Naive thymus-derived CD8-positive, alpha-beta T cell (primary cell): ENCODE data around the gene XYLT1. TPM values are rescaled to one million over a fixed set of nuclear protein-coding genes. Genes with fewer than 3 reads are reported as not detected.

ENCODE experiments used
- ATAC-seq, 2 donors: fragments of 150-1000 bp; cut with Tn5 transposase in 1 of 2; sonication (Bioruptor Pico), chemical (Tn5 transposase) in 1 of 2; 1 replicate in 1 of 2; 2 replicates in 1 of 2; pipeline ENCODE4 v1.10.0; 2021; ENCODE audit warnings: mild to moderate bottlenecking in 2 of 2, moderate library complexity in 2 of 2
- POLR2A ChIA-PET: fragments of 350-600 bp; sonication (Branson Sonifier 250); formaldehyde crosslinking; loops from one replicate; lab custom pipeline; 2021; ENCODE audit warnings: antibody characterized with exemption; lab: Charles Lee
- DNase-seq, 10 donors: peaks; one replicate each; pipeline versions ENCODE4 v3.0.0 to v3.0.0-alpha.2; 2020 to 2022
- H3K27ac Mint-ChIP-seq, 10 donors: one replicate each; pipeline ENCODE4 v1.8.0; 2020 to 2022; ENCODE audit warnings: mild to moderate bottlenecking in 10 of 10, mixed read lengths in 10 of 10, moderate library complexity in 4 of 10, inconsistent platforms in 1 of 10
- H3K27me3 Mint-ChIP-seq, 5 donors: one replicate each; pipeline ENCODE4 v1.8.0; 2021 to 2022; ENCODE audit warnings: mixed read lengths in 5 of 5
- H3K36me3 Mint-ChIP-seq, 3 donors: one replicate each; pipeline ENCODE4 v1.8.0; 2020 to 2022; ENCODE audit warnings: mixed read lengths in 3 of 3, mild to moderate bottlenecking in 2 of 3, inconsistent platforms in 1 of 3
- H3K4me1 Mint-ChIP-seq, 4 donors: one replicate each; pipeline ENCODE4 v1.8.0; 2021 to 2022; ENCODE audit warnings: mixed read lengths in 4 of 4
- H3K4me3 Mint-ChIP-seq, 10 donors: one replicate each; pipeline ENCODE4 v1.8.0; 2020 to 2022; ENCODE audit warnings: mild to moderate bottlenecking in 10 of 10, mixed read lengths in 10 of 10, moderate library complexity in 6 of 10, inconsistent platforms in 1 of 10
- H3K9me3 Mint-ChIP-seq, 9 donors: one replicate each; pipeline ENCODE4 v1.8.0; 2020 to 2022; ENCODE audit warnings: mixed read lengths in 9 of 9, mild to moderate bottlenecking in 3 of 9, inconsistent platforms in 1 of 9, moderate library complexity in 1 of 9
- polyA plus RNA-seq, 3 donors: library from polyadenylated mRNA; unstranded; fragments of 300-500 nt; fragmentation: Illumina TruSeq; gene quantifications; one replicate each; pipeline ENCODE4 v1.2.3, GENCODE V29; 2021
- total RNA-seq, 8 experiments: library from RNA in 2 of 8; stranded (reverse) in 2 of 8; gene quantifications; one replicate each; pipeline ENCODE4 v1.2.3 and lab custom pipeline; 2021 to 2026

The XYLT1 gene
- total and polyA plus RNA-seq, 5 experiments from 2014 or later: 0.44 to 50.7 (median 1.4) TPM

GRCh38 chr16:17453364-17454038 is 17.3 kb downstream of the XYLT1 start:
- ATAC-seq (no peak), DNase-seq (no peak)
- Mint-ChIP-seq H3K36me3 (peaks cover 0 to 14% (median 3%) of the 10 kb centered on the region in 3 donors), H3K9me3 (no peaks in the 10 kb centered on the region), H3K4me3 (no peak overlapping the region), H3K4me1 (peaks cover 27 to 58% (median 42%) of the 10 kb centered on the region in 4 donors), H3K27me3 (no peaks in the 10 kb centered on the region), H3K27ac (peak overlapping the region in 1 of 10 donors; percentile 16)
- POLR2A ChIA-PET: interaction anchor here (1.3 kb wide), 1 partner anchor 86 kb away, joined by 3 read pairs; no protein-coding TSS in a partner anchor

GRCh38 chr16:17452922-17453321 is 17.8 kb downstream of the XYLT1 start:
- H3K36me3 Mint-ChIP-seq: peaks cover 0 to 13% (median 3%) of the 10 kb centered on the region in 3 donors
- H3K4me1 Mint-ChIP-seq: peaks cover 27 to 62% (median 44%) of the 10 kb centered on the region in 4 donors
- POLR2A ChIA-PET: no interaction called here
- no peak overlapping the region for H3K4me3 Mint-ChIP-seq
- ATAC-seq (no peak), DNase-seq (no peak)
- peak overlapping the region in 2 of 10 donors; percentile 38 to 53 for H3K27ac Mint-ChIP-seq
- H3K9me3 Mint-ChIP-seq: no peaks in the 10 kb centered on the region
- H3K27me3 Mint-ChIP-seq: no peaks in the 10 kb centered on the region

DNA sequence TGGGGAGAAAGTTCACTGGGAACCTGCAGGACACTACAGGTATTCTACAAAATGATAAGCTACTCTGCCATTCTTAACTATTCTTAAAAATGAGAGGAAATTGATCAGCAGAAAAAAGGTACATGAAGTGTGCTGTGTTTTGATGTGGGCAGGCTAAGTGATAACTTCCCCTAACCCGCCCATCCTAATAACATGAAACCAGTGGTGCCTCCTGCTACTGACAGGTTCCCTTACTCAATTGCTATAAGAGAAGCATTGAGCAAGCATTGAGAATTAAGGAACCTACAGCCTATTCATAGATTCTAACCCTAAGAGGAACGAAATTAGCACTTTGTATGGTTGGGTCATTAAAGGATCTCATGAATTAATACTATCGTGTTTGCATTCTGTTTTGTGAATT is 18.9 kb downstream of the XYLT1 start:
- POLR2A ChIA-PET: no interaction called here
- DNase-seq (no peak), ATAC-seq (peak; percentile 34 to 60)
- peaks cover 0 to 10% (median 3%) of the 10 kb centered on the region in 3 donors for H3K36me3 Mint-ChIP-seq
- no peaks in the 10 kb centered on the region for H3K27me3 Mint-ChIP-seq
- H3K27ac Mint-ChIP-seq: peak overlapping the region in 7 of 10 donors; percentile 50 to 86 (median 64)
- H3K9me3 Mint-ChIP-seq: no peaks in the 10 kb centered on the region
- peak overlapping the region in 3 of 10 donors; percentile 1 to 59 (median 11) for H3K4me3 Mint-ChIP-seq
- H3K4me1 Mint-ChIP-seq: peaks cover 27 to 67% (median 41%) of the 10 kb centered on the region in 4 donors

- no peak for DNase-seq
- POLR2A ChIA-PET: interaction anchor here (0.6 to 1.1 kb wide), 3 partner anchors 18 to 115 kb away, joined by 3 to 5 read pairs (median 5); no protein-coding TSS in a partner anchor
- no peak for ATAC-seq
- peaks cover 0 to 15% (median 9%) of the 10 kb centered on the region in 3 donors for H3K36me3 Mint-ChIP-seq
- H3K9me3 Mint-ChIP-seq: no peaks in the 10 kb centered on the region
- peaks cover 27 to 76% (median 41%) of the 10 kb centered on the region in 4 donors for H3K4me1 Mint-ChIP-seq
- H3K27me3 Mint-ChIP-seq: no peaks in the 10 kb centered on the region
- H3K4me3 Mint-ChIP-seq: peak overlapping the region in 2 of 10 donors; percentile 23 to 65
- peak overlapping the region in 6 of 10 donors; percentile 9 to 77 (median 56) for H3K27ac Mint-ChIP-seq
These were observed 20.5 kb downstream of the XYLT1 start for GRCh38 chr16:17450291-17450690.

- peak overlapping the region; percentile 33 to 77 (median 64) for H3K4me3 Mint-ChIP-seq
- peak; percentile 72 to 76 for ATAC-seq
- peak overlapping the region; percentile 72 to 90 (median 86) for H3K27ac Mint-ChIP-seq
- H3K36me3 Mint-ChIP-seq: peaks cover 1 to 16% (median 10%) of the 10 kb centered on the region in 3 donors
- no peaks in the 10 kb centered on the region for H3K27me3 Mint-ChIP-seq
- POLR2A ChIA-PET: interaction anchor here (0.5 to 1.1 kb wide), 6 partner anchors 32 to 89 kb away, joined by 3 to 5 read pairs (median 3); no protein-coding TSS in a partner anchor
- peaks cover 23 to 74% (median 41%) of the 10 kb centered on the region in 4 donors for H3K4me1 Mint-ChIP-seq
- H3K9me3 Mint-ChIP-seq: peaks cover 0 to under 1% (median 0%) of the 10 kb centered on the region in 9 donors
- peak in 3 of 10 donors; percentile 22 to 60 (median 25) for DNase-seq
These were observed 21.8 kb downstream of the XYLT1 start for GRCh38 chr16:17448640-17449638.

GRCh38 chr16:17447101-17447569 is 23.6 kb downstream of the XYLT1 start:
- peaks cover 19 to 60% (median 38%) of the 10 kb centered on the region in 4 donors for H3K4me1 Mint-ChIP-seq
- H3K36me3 Mint-ChIP-seq: peaks cover 4 to 22% (median 10%) of the 10 kb centered on the region in 3 donors
- H3K9me3 Mint-ChIP-seq: peaks cover 0 to 3% (median 0%) of the 10 kb centered on the region in 9 donors
- ATAC-seq: no peak
- DNase-seq: no peak
- no peak overlapping the region for H3K4me3 Mint-ChIP-seq
- POLR2A ChIA-PET: no interaction called here
- H3K27ac Mint-ChIP-seq: peak overlapping the region in 5 of 10 donors; percentile 5 to 64 (median 52)
- H3K27me3 Mint-ChIP-seq: no peaks in the 10 kb centered on the region

- POLR2A ChIA-PET: no interaction called here
- ATAC-seq: no peak
- no peak overlapping the region for H3K4me3 Mint-ChIP-seq
These were observed 24.1 kb downstream of the XYLT1 start for GRCh38 chr16:17446661-17447060.

DNA sequence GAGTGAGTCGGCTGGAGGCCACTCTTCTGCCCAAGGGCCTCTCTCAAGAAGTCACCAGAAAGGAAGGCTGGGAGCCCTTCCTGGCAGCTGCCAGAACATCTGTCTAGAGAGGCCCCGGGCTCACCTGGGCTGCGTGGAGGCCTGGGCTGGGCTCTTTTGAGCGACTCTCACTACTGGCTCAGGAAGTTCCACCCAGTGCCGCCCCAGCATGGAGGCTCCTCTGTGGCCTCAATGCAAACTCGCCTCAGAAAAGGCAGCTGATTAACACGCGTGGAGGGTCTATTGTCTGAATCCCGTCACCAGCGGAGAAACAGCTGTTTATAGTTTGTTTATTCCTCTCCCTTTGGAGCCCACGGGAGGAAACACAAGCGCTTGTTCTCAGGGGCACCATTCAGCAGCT is 25.3 kb downstream of the XYLT1 start:
- POLR2A ChIA-PET: no interaction called here
- ATAC-seq (no peak), DNase-seq (no peak)
- Mint-ChIP-seq H3K4me3 (no peak overlapping the region), H3K27ac (peak overlapping the region in 2 of 10 donors; percentile 12 to 69), H3K9me3 (peaks cover 0 to 3% (median 0%) of the 10 kb centered on the region in 9 donors), H3K36me3 (peaks cover 4 to 18% (median 10%) of the 10 kb centered on the region in 3 donors), H3K27me3 (no peaks in the 10 kb centered on the region), H3K4me1 (peaks cover 12 to 50% (median 26%) of the 10 kb centered on the region in 4 donors)

More at GRCh38 chr16:17446661-17447060, 24.1 kb downstream of the XYLT1 start:
- Mint-ChIP-seq H3K36me3 (peaks cover 4 to 22% (median 10%) of the 10 kb centered on the region in 3 donors), H3K4me1 (peaks cover 19 to 58% (median 34%) of the 10 kb centered on the region in 4 donors), H3K9me3 (peaks cover 0 to 3% (median 0%) of the 10 kb centered on the region in 9 donors), H3K27me3 (no peaks in the 10 kb centered on the region), H3K27ac (peak overlapping the region in 2 of 10 donors; percentile 11 to 64)
- DNase-seq: no peak

- DNase-seq (no peak), ATAC-seq (no peak)
- POLR2A ChIA-PET: no interaction called here
- Mint-ChIP-seq H3K27me3 (no peaks in the 10 kb centered on the region), H3K4me1 (peaks cover 13 to 50% (median 27%) of the 10 kb centered on the region in 4 donors), H3K36me3 (peaks cover 4 to 18% (median 10%) of the 10 kb centered on the region in 3 donors), H3K9me3 (peaks cover 0 to 3% (median 0%) of the 10 kb centered on the region in 9 donors), H3K27ac (peak overlapping the region in 1 of 10 donors; percentile 52), H3K4me3 (no peak overlapping the region)
These were observed 26.1 kb downstream of the XYLT1 start for GRCh38 chr16:17444658-17445057.

DNA sequence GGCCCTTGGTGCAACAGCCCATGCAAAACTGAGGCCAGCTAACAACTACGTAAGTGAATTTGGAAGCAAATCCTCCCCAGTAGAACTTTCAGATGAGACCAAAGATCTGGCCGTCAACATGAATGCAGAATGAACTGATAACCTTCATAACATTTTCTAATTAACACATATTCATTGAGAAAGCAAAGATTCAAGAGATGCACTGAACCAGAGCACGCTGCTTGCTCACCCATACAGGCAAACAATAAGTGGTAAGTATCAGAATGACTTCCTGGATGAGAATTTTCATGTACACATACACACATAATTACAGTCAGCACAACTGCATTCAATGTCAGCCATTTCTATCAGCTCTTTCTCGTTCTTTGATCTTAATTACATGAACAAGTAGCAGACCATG is 30.6 kb downstream of the XYLT1 start:
- DNase-seq (no peak), ATAC-seq (no peak)
- Mint-ChIP-seq H3K36me3 (peaks cover 3 to 9% (median 4%) of the 10 kb centered on the region in 3 donors), H3K4me1 (peaks cover 18 to 57% (median 35%) of the 10 kb centered on the region in 4 donors), H3K4me3 (no peak overlapping the region), H3K9me3 (peaks cover 0 to 3% (median 0%) of the 10 kb centered on the region in 9 donors), H3K27ac (peak overlapping the region in 5 of 10 donors; percentile 3 to 81 (median 51)), H3K27me3 (no peaks in the 10 kb centered on the region)
- POLR2A ChIA-PET: interaction anchor here (0.6 to 1.2 kb wide), 2 partner anchors 18 to 74 kb away, joined by 3 to 6 read pairs; no protein-coding TSS in a partner anchor

DNA sequence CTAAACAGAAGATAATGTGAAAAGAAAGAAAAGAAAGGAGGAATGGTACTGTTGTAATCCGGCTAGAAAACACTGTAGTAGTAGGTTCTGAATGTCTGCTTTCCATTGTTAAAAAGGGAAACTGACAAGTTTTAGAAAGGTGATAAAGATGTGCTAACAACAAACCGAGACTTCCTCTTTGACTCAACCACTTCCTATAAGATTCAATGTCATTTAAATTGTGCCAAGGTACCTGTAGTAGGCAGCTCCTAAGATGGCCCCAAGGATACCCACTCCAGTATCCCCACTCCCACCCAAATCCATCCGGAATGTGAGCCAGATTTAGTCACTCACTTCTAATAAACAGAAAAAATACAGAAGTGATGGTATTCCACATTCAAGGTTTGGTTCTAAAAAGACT is 31.2 kb downstream of the XYLT1 start:
- Mint-ChIP-seq H3K27me3 (no peaks in the 10 kb centered on the region), H3K27ac (peak overlapping the region; percentile 3 to 91 (median 58)), H3K36me3 (peaks cover 0 to 6% (median 4%) of the 10 kb centered on the region in 3 donors), H3K4me3 (peak overlapping the region in 9 of 10 donors; percentile 2 to 74 (median 52)), H3K4me1 (peaks cover 18 to 61% (median 35%) of the 10 kb centered on the region in 4 donors), H3K9me3 (peaks cover 0 to 3% (median 0%) of the 10 kb centered on the region in 9 donors)
- peak; percentile 56 to 62 for ATAC-seq
- POLR2A ChIA-PET: interaction anchor here (0.9 to 1.2 kb wide), 2 partner anchors 18 to 70 kb away, joined by 3 read pairs; no protein-coding TSS in a partner anchor
- DNase-seq: peak in 3 of 10 donors; percentile 27 to 39 (median 32)
